ENCODE measurements around the gene TXNL1. TPM values are rescaled to one million over a fixed set of nuclear protein-coding genes. Genes with fewer than 3 reads are reported as not detected.

Gene TXNL1
- total RNA-seq, 1 donor from 2014 or later, result 64.9 TPM

GRCh38 chr18:56570978-56571377 is 67.4 kb downstream of the TXNL1 start:
- no peak for DNase-seq (ENCODE audit: low spot score)

- no peak for DNase-seq (ENCODE audit: low spot score)
Observed at GRCh38 chr18:56569416-56569815, 69.0 kb downstream of the TXNL1 start.

GRCh38 chr18:56568986-56569385 is 69.4 kb downstream of the TXNL1 start:
- DNase-seq (ENCODE audit: low spot score), result no peak

- DNase-seq (ENCODE audit: low spot score), result no peak
Observed at GRCh38 chr18:56565551-56566345, 72.6 kb downstream of the TXNL1 start.

- DNase-seq (ENCODE audit: low spot score), result no peak
Observed at GRCh38 chr18:56565046-56565445, 73.3 kb downstream of the TXNL1 start.

GRCh38 chr18:56563568-56563967 is 74.8 kb downstream of the TXNL1 start:
- DNase-seq (ENCODE audit: low spot score), result no peak

- DNase-seq (ENCODE audit: low spot score), result no peak
Observed at GRCh38 chr18:56562479-56562878, 75.9 kb downstream of the TXNL1 start.

GRCh38 chr18:56560992-56561391 is 77.4 kb downstream of the TXNL1 start:
- no peak for DNase-seq (ENCODE audit: low spot score)

- no peak for DNase-seq (ENCODE audit: low spot score)
Observed at GRCh38 chr18:56559044-56559443, 79.3 kb downstream of the TXNL1 start.

- DNase-seq (ENCODE audit: low spot score), result no peak
Observed at GRCh38 chr18:56556907-56557306, 81.5 kb downstream of the TXNL1 start.

GRCh38 chr18:56550121-56550520 is 88.3 kb downstream of the TXNL1 start:
- DNase-seq (ENCODE audit: low spot score), result no peak

Other genes with a start within 250 kb of the TXNL1 start
- gene WDR7, start 12.8 kb upstream of the TXNL1 start, total RNA-seq, result 20.4 TPM